Measurements from ENCODE around the gene MINAR1. TPM values are rescaled to one million over a fixed set of nuclear protein-coding genes. Genes with fewer than 3 reads are reported as not detected.

MINAR1 gene
- total and polyA plus RNA-seq, 8 donors, result 0.50 to 1.0 (median 0.66) TPM

DNA sequence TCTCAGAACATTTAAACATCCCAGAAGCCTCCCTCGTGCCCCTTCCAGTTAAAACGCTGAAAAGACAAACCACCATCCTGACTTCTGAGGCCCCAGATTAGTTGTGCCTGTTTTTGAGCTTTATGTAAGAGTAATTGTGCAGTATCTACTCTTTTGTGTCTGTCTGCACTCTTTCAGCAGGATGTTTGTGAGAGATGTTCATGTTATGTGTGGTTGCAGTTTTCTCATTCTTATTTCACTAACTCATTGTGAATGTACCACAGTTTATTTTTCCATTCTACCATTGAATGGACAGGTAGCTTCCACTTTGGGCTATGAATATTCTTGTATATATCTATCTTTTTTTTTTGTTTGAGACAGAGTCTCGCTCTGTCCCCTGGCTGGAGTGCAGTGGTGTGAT, 40.3 kb downstream of the MINAR1 start:
- DNase-seq, result no peak
- Histone ChIP-seq H3K27ac (no peak overlapping the region), H3K36me3 (no peaks in the 10 kb centered on the region), H3K27me3 (no peaks in the 10 kb centered on the region), H3K4me1 (no peaks in the 10 kb centered on the region), H3K4me3 (no peak overlapping the region), H3K9me3 (no peaks in the 10 kb centered on the region)
- intact Hi-C loops (cut with DNase I), result no loop called here
- no peak for TF ChIP-seq CTCF (IDR thresholded peaks at IDR 0.05)
- no peak for ATAC-seq

GRCh38 chr15:79474252-79474651, 42.1 kb downstream of the MINAR1 start:
- Histone ChIP-seq H3K4me3 (no peak overlapping the region), H3K27me3 (no peaks in the 10 kb centered on the region), H3K27ac (no peak overlapping the region), H3K36me3 (no peaks in the 10 kb centered on the region), H3K4me1 (no peaks in the 10 kb centered on the region), H3K9me3 (no peaks in the 10 kb centered on the region)
- TF ChIP-seq CTCF (IDR thresholded peaks at IDR 0.05), result no peak
- intact Hi-C loops (cut with DNase I), result no loop called here
- DNase-seq, result no peak
- ATAC-seq, result no peak

DNA sequence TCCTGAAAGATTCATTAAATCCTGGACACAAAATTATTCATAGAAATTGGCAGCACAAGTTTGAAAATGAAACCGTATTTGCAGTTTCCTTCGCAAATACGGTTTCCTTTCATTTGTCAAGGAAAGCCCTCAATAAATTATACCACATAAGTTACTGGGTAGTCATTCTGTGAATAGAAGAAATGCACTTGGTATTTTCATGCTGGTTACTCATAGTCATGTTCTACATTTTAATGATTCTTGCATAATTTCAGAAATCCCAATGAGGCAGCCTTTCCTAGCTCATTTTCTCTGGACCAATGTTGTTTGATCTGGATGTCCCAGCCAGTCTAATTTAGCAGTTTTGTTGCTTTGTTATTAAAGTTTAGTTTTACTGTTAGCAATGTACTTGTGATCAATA, 43.2 kb downstream of the MINAR1 start:
- Histone ChIP-seq H3K27ac (no peak overlapping the region), H3K4me1 (no peaks in the 10 kb centered on the region), H3K9me3 (no peaks in the 10 kb centered on the region), H3K4me3 (no peak overlapping the region), H3K36me3 (no peaks in the 10 kb centered on the region), H3K27me3 (no peaks in the 10 kb centered on the region)
- TF ChIP-seq CTCF (IDR thresholded peaks at IDR 0.05), result no peak
- DNase-seq (no peak), ATAC-seq (no peak)
- intact Hi-C loops (cut with DNase I), result no loop called here

DNA sequence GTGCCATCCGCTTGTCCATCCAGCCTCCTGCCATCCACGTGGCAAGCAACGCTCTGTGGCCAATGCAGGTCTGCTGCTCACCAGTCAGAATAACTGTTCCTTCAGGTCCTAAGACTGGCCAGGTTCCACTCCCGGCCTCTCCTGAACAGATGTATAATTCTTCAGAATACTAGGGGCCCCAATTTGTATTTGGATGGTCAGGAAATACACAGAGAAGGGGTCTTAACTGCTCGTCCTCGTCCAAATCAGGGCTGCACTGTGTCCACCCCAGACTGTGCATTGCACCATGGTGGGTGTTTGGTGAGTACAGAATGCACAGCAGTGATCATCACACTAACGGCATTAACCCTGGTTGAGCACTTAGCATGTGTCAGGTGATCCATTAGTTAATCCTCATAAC, 46.0 kb downstream of the MINAR1 start:
- H3K27me3 ChIP-seq, result no peaks in the 10 kb centered on the region
- no peak for TF ChIP-seq CTCF (IDR thresholded peaks at IDR 0.05)
- intact Hi-C loops (cut with DNase I), result no loop called here
- ATAC-seq, result no peak
- no peak for DNase-seq
- no peak overlapping the region for H3K4me3 ChIP-seq
- H3K27ac ChIP-seq, result no peak overlapping the region
- no peaks in the 10 kb centered on the region for H3K36me3 ChIP-seq
- no peaks in the 10 kb centered on the region for H3K9me3 ChIP-seq
- no peaks in the 10 kb centered on the region for H3K4me1 ChIP-seq

DNA sequence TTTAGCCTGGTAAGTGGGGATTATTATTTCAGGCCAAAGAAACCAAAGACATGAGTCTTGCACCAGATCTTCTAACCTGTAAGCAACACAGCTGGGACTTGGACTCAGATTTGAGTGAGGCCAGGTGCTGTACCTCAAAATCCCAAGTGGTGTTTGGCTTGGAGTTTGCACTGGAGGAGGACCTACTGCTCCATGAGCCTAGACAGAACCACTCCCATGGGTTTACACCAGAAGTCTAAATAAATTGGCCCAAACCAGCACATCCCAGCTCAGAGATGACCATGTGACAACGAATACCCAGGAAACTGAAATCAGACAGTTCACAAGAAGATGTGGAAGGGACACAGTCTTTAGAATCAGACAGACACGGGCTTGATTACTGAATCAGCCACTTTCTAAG, 47.5 kb downstream of the MINAR1 start:
- Histone ChIP-seq H3K9me3 (no peaks in the 10 kb centered on the region), H3K27ac (no peak overlapping the region), H3K4me1 (no peaks in the 10 kb centered on the region), H3K27me3 (no peaks in the 10 kb centered on the region), H3K36me3 (no peaks in the 10 kb centered on the region), H3K4me3 (no peak overlapping the region)
- no peak for DNase-seq
- intact Hi-C loops (cut with DNase I), result no loop called here
- no peak for ATAC-seq
- no peak for TF ChIP-seq CTCF (IDR thresholded peaks at IDR 0.05)
